ENCODE data around the gene CNGA4.

Gene CNGA4

GRCh38 chr11:6249770-6250555 is 11.1 kb downstream of the CNGA4 start:
- DNase-seq (ENCODE audit: insufficient read length, low spot score) (no peak), FAIRE-seq (no peak)
- TF ChIP-seq CTCF (IDR thresholded peaks at IDR 0.05; ENCODE audit: insufficient read depth, missing control alignments) = no peak

GRCh38 chr11:6251120-6251733 is 12.3 kb downstream of the CNGA4 start:
- DNase-seq (ENCODE audit: insufficient read length, low spot score) (no peak), FAIRE-seq (no peak)
- peak; percentile 69 for TF ChIP-seq CTCF (IDR thresholded peaks at IDR 0.05; ENCODE audit: insufficient read depth, missing control alignments)

GRCh38 chr11:6251990-6252473 is 13.1 kb downstream of the CNGA4 start:
- DNase-seq (ENCODE audit: insufficient read length, low spot score) (no peak), FAIRE-seq (no peak)
- TF ChIP-seq CTCF (IDR thresholded peaks at IDR 0.05; ENCODE audit: insufficient read depth, missing control alignments) = no peak

- no peak for DNase-seq (ENCODE audit: insufficient read length, low spot score)
- no peak for TF ChIP-seq CTCF (IDR thresholded peaks at IDR 0.05; ENCODE audit: insufficient read depth, missing control alignments)
- no peak for FAIRE-seq
Measured at GRCh38 chr11:6253197-6253596, 14.3 kb downstream of the CNGA4 start.

GRCh38 chr11:6258141-6258540 is 19.3 kb downstream of the CNGA4 start:
- DNase-seq (ENCODE audit: insufficient read length, low spot score) (no peak), FAIRE-seq (no peak)
- no peak for TF ChIP-seq CTCF (IDR thresholded peaks at IDR 0.05; ENCODE audit: insufficient read depth, missing control alignments)

GRCh38 chr11:6258571-6259081 is 19.7 kb downstream of the CNGA4 start:
- no peak for DNase-seq (ENCODE audit: insufficient read length, low spot score)
- TF ChIP-seq CTCF (IDR thresholded peaks at IDR 0.05; ENCODE audit: insufficient read depth, missing control alignments) = no peak
- no peak for FAIRE-seq
